Tongue (tissue), 2 donors: ENCODE data around the gene FBXL2. TPM values are rescaled to one million over a fixed set of nuclear protein-coding genes. Genes with fewer than 3 reads are reported as not detected.
"Not testable (repeated sequence)": the region's sequence is repeated elsewhere in the genome, so short reads cannot be mapped to it uniquely, and the experiment has no call there.

Experiments
- DNase-seq: peaks from one replicate; pipeline ENCODE4 v3.0.0-alpha.2; 2015
- total RNA-seq: library from RNA; depleted of rRNA; stranded (reverse); fragments of >200 nt; gene quantifications from one replicate; pipeline ENCODE4 v1.2.3, GENCODE V29; 2014

FBXL2 gene
- total RNA-seq, 1 donor from 2014 or later, result 14.0 TPM

DNA sequence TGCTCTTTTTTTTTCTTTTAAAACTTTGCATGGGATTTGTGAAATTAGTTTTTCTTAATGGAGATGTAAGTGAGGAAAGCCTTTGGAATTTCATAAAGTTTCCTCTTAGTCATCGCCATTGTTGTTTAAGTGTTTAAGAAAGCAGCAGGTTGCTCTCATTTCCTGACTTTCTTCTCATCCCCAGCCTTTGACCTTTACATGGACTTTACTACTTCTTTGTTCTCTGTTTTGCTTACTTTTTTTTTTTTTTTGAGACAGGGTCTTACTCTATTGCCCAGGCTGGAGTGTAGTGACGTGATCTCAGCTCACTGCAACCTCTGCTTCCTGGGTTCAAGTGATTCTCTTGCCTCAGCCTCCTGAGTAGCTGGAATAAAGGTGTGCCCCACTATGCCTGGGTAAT lies 38.6 kb downstream of the FBXL2 start:
- DNase-seq, result no peak

DNA sequence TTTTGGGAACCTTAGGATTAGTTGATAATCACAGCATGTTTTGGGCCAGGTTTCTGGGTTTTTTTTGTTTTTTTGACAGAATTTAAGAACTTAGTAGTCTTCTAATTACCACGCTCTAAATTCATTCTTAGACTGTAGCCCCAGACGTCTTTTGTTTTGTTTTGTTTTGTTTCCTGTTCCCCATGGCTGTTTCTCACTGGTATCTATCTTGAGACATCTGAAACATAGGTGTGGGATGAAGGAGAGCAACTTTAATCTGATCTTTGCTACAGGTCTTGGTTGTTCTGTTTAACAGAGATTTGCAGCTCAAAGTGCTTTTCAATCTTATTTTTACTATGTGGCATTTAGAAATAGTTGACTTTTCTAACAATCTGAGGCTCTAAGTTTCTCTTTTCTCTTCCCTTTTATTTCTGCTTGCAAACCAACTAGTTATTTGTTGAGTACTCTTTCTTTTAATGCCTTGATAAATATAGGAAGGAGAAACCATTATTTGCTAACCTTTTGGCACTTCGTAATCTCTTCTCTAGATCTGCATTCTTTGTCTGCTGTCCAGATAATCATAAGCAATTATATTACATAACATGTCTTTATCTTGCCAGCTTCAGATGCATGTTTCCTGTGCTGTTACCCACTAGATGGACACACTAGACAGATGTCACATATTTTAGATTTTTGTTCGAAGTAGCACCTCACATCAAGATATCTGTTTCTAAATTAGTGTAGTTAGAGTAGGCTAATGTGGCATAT lies 40.9 kb downstream of the FBXL2 start:
- DNase-seq, result no peak

DNA sequence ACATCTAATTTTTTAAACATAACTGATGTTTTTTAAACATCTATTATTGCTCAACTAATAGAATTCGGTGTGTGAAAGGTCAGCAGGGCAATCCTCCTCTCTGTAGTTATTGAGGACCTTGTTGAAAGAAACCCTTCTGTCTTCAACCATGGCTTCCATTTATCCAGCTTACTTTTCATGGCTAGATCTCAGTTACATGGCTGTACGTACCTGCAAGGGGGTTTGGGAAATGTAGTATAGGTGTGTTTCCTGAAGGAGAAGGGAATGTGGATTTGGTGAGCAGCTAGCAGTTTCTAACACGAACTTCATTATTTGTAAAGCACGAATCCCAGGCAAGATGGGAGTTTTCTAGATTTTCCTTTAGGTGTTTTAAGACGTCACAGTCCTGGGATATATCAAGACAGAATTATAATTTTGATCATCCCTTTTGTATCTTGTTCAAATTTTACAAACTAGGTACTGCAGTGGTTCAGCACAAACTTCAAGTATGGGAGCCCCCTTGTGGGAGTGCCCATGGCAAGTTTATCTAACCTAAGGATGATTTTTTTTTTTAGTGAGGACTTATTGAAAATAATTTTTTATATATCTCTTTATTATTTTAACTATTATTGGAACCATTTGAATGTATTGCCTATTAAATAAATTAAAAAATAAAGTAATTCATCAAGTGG lies 41.6 kb downstream of the FBXL2 start:
- no peak for DNase-seq

DNA sequence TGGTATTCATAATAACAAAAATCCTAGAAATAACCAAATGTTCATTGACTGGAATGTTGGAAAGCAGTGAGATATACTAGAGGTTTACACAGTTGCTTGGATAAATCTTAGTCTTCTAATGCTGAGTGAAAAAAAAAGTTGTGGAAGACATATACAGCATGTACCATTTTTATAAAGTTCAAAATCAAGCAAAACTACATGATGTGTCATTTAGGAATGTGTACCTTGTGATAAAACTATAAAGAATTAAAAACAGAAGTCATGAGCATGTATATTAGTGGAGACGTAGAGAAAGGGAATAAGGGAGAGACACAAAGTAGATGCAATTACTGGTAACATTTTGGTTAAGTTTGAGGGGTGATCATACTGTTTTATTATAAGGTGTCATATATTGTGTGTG lies 45.2 kb downstream of the FBXL2 start:
- no peak for DNase-seq

DNA sequence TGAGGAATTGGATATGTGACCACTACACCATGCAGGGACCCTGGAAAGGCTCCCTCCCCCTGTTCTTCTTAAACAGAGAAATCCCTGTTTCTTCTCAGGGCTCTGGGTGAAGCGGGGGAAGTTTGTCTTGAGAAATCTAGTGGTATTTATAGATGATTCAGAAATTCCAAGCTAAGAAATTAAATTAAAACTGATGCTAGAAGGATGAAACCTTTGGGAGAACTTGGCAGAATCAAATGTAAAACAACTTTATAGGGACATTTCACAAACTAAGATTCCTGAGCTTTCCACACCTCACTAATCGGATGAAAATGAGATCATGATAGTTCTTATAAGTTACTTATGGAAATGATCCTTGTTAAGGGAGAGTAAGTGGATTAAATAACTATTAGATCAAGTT lies 54.2 kb downstream of the FBXL2 start:
- no peak for DNase-seq

DNA sequence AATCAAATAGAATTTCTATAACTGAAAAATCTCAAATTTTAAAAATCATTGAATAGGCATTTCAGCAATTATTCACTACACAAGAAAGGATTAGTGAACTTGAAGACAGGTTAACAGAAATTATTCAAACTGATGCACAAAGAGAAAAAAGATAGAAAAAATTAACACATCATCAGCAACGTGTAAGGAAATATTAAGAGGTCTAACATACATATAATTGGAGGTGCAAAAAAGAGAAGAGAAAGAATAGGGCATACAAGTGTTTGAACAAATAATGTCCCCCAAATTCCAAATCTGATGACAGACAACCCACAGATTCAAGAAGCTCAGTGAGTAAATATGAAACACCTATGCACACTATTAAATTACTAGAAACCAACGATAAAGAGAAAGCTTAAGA lies 57.1 kb downstream of the FBXL2 start:
- DNase-seq, result no peak

DNA sequence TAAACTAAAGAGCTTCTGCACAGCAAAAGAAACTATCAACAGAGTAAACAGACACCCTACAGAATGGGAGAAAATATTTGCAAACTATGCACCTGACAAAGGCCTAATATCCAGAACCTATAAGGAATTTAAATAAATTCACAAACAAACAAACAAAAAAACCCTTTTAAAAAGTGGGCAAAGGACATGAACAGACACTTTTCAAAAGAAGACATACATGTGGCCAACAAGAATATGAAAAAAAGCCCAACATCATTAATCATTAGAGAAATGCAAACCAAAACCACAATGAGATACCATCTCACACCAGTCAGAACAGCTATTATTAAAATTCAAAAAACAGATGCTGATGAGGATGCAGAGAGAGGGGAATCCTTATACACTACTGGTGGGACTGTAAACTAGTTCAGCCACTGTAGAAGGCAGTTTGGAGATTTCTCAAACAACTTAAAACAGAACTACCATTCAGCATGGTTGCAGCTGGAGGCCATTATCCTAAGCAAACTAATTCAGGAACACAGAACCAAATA lies 61.8 kb downstream of the FBXL2 start:
- DNase-seq, result not testable (repeated sequence)

DNA sequence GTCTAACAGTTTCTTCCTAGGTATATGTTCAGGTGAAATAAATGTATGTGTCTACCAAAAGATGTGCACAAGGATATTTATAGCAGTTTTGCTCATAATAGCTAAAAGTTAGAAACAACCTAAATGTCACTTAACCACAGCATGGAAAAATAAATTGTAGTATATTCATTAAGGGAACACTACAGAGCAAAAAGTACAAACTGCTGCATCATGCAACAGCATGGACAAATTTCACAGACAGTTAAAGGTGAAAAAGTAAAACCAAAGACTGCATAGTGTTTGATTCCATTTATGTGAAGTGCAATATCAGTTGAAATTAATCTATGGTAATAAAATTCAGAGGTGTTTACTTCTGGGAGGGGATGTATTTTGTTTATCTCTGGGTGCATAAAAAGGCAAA lies 62.5 kb downstream of the FBXL2 start:
- no peak for DNase-seq

DNA sequence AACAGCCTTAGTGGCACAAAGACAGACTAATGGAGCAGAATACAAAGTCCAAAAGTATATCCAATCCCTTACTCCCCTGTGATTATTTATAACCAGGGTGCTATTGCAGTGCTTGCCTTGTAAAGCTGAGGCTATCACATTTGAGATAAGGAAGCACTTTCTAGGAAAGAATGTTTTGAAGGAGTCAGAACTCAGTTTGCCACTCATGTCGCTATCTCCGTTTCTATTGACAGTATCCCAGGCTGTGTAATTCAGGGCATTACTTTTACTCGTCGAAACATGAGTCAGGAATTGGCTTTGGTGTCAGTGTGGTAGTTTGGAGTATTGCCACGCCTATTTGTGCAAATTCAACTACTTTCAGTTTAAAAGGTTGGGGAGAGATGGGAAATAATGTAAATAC lies 78.4 kb downstream of the FBXL2 start:
- peak; percentile 10 for DNase-seq

DNA sequence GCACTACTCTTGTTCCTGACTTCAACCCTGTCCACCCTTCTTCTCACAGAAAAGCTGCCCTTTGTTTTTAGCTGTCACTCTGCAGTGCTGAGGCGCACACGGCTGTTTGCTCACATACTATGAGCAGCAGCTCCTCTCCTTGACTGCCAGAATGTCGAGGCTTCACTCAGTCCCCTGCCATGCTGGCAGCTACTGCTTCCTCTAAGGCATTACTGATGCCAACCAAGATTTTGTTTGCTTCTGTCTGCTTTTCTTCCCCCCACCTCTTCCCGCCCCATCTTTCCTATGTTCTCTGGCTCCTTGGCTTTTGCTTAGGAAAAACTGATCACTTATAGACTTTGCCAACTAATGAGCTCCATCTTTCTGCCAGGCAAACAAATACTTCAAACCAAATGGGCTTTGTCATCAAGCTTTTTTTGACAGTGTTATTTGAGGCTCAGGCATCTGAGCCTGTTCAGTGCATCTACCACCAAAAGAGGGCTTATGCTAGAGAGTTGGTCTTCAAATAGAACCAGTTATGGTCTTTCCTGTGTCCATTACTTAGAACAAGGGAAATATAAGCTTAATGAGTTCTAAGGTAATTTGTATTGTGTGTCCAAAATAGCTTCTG lies 81.0 kb downstream of the FBXL2 start:
- peak; percentile 11 for DNase-seq

DNA sequence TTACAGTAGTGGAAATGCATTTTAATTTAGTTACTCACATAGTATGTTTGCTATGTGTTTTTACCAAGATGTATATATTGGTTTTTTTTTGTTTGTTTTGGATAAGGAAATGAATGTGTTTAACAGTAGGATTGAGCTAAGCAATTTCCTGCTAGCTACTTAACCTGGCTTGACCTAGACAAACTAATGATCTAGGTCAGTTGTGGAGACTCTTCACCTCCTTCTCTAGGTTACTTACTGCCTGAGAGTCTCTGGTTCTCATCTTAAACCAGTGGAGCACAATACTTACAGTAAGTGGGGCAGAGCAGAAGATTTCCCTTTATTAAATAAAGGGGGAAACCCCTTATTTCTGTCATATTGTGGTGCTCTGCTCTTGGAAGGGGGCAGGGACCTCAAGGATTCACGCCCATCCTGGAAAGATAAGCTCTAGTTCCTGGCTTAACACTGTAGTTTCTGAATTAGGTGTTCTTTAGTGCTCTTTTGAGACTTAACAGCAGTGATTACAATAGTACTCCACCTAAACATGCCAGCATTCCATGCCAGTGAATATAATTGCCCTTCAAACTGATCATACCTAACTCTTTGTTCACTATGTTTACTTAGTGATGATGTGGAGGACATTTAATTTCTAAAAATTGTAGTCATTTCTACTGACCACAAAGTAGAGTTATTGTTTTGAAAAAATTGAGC lies 83.0 kb downstream of the FBXL2 start:
- no peak for DNase-seq

DNA sequence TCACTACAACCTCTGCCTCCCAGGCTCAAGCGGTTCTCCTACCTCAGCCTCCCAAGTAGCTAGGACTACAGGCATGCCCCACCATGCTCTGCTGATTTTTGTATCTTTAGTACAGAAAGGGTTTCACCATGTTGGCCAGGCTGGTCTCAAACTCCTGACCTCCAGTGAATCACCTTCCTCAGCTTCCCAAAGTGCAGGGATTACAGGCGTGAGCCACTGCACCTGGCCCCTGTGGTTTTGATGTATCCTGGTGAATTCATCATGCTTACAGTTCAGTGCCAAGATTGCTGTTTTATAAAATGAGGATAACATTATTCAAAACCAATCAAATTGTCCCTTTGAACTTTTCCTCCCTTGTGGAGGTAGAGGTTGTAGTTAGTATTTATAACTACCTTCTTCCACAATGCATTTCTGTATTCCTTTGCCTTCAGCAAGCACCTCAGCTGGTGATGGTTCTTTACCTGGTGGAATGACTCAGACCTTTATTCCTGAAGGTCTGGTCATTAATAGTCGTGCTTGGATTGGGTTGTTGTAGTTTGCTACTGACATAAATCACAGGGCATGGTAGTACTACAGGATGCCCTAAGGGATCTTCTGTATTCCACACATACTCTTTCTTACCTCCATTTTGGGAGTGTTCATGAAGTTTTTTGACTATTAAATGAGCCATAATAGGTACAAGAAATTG lies 86.0 kb downstream of the FBXL2 start:
- no peak for DNase-seq

DNA sequence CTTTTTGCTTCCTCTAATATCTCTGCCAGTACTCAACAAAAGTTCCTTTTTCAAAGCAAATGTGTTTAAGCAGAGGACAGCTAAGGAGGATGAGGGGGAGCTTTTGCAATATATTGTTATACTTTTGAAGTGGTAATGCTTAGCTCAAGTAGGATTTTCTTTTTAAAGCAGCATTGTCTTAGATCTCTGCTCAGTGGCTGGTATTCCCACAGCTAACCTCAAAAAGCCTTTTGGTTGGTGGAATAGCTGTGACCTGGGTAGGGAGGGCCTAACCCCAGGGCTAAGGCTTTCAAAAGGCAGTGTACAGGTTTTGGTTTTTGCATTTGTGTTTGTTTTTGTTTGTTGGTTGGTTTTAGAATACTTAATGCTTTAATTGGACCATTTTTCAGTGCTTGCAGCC lies 86.8 kb downstream of the FBXL2 start:
- no peak for DNase-seq

DNA sequence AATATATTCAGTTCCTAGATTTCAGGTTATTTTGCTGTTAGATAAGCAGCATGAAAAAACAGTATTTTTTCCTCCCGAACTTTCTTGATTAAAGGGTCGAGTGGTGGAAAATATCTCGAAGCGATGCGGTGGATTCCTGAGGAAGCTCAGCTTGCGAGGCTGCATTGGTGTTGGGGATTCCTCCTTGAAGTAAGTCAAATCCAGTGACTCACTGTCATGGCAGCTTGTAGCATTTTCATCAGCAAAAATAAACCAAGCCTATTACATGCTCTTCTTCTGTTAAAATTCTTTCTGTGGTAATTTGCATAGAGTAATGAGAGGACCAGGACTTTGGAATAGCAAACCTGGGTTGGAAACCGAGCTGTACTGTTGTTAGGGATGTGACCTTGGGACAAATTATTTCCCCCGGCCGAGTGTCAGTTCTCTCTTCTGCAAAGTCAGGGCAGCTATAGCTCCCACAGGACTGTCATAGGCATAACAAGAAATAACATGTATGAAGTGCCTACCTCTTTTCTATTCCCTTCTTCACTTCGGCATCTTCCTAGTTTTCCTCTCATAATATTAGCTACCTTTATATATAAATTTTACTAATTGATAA lies 87.4 kb downstream of the FBXL2 start:
- DNase-seq, result no peak

DNA sequence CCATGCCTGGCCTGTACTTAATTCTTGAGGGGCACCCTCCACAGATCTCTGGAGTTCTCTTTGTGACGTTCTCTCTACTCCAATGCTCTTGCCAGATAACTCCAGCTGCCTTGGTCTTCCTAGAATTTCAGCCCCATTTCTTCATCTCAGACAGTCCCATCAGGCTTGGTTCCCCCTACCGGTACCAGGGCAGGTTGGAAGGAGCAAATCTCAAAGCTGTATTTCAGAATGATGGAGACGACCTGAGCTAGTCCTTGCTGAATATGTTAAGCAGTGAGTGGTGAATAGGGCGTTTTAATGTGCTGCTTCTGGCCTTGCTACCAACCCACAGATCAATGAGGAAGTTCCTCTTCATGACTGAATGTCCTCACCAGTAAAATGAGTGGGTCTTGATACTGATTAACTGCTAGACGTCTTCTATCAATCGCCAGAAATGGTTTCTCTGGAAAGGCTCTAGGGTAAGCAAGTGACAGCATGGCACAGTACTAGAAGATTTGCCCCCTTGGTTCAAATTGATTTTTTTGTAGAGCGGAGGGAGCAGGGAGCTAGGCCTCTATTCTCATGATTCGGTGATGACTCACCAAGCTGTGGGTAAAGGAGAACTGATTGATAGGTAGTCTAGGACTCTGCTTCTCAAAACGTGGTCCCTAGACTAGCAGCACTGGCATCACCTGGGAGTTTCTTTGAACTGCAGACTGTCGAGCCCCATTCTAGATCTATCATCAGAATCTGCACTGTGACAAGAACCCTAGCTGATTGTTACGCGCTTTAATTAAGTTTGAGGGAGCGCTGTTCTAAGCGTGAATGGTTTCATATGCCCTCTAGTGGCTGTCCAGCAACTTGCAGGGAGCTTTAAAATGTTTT lies 95.2 kb downstream of the FBXL2 start:
- peak; percentile 68 for DNase-seq

DNA sequence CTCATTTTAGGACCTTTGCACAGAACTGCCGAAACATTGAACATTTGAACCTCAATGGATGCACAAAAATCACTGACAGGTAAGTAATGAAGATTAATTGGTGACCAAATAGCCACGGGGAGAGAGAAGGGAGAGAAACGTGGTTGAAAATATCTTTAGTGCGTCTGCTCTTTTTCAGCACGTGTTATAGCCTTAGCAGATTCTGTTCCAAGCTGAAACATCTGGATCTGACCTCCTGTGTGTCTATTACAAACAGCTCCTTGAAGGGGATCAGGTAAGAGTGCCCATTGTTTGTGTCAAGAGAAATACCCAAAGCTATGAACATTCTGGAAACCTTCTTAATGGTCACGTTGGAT lies 95.8 kb downstream of the FBXL2 start:
- no peak for DNase-seq

DNA sequence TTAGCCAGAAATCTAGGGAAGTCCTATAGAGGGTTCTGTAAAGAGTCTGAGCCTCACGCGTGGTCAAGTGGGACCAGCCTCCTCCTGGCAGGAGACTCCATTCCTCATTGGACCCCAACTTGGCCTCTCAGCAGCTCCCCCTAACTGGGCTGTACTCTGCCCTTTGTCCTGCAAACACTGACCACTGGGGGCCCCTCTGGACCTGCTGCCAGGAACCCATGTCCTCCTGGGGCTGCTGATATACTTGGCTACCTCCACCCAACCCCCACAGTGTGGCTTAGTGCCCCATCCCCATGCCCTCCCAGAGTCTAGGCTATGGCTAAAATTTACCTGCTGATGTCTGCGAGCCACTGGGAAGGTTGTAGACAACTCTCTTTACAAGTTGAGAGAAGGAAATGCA lies 100.2 kb downstream of the FBXL2 start:
- no peak for DNase-seq

DNA sequence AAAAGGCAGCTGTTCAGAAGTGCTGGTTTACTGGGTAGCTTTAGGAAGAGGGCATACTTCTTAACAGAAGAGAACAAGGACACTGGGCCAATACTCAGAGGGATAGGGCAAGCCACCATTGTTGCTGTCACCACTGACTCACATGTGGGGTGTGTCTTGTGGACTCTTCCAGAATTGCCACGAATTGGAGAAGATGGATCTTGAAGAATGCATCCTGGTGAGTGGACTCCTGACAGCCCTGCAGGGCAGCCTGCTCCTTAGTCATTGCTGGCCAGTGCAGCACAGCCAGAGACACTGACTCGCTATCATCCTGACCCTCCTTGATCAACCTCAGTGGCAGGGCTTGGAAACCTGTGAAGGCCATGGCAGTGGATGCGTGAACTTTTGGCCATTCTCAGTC lies 100.7 kb downstream of the FBXL2 start:
- no peak for DNase-seq

DNA sequence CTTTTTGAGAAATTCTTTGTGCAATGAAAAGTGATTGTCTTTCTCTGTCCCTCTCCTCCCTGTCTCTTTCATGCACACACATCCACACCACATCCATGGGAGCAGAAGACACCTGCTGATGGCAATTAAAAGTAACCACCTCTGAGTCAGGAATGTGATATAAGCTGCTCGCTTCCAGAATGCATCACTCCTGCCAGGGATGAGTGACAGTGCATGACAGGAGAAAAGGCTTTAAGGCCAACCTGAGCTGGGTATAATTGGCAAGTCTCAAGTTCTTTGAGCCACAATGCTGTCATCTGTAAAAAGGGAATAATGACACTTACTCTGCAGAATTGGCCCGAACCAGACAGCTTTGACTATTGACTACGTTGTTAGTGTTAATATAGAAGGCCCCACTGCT lies 103.4 kb downstream of the FBXL2 start:
- DNase-seq, result no peak

DNA sequence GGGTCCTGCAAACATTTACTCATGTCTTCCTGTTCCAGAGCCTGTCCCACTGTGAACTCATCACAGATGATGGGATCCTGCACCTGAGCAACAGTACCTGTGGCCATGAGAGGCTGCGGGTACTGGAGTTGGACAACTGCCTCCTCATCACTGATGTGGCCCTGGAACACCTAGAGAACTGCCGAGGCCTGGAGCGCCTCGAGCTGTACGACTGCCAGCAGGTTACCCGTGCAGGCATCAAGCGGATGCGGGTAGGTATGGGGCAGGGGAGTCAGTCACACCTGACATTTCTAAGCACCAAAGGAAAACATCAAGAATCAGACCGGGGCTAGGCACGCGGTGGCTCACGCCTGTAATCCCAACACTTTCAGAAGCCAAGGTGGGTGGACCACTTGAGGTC lies 106.7 kb downstream of the FBXL2 start:
- DNase-seq, result no peak

DNA sequence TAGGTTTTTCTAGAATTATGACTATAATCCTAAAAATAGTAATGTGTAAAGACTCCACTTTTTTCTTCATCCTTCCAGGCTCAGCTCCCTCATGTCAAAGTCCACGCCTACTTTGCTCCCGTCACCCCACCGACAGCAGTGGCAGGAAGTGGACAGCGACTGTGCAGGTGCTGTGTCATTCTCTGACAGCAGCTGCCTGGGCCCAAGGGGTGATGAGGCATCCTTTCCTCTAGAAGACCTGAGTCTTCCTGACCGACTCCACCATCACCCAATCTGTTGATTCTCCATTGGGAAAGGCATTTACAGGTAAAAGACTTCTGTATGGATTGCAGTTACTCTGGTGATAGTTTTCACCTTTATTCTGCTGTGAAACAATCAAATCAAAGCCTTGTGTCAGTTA lies 108.2 kb downstream of the FBXL2 start:
- DNase-seq, result no peak
